HK-2 (cell line): ENCODE measurements around the gene JAM3.
"Not testable (repeated sequence)": the region's sequence is repeated elsewhere in the genome, so short reads cannot be mapped to it uniquely, and the experiment has no call there.

Source experiments
- DNase-seq: peaks from one replicate; pipeline ENCODE4 v3.0.0-alpha.2; 2018; ENCODE audit not compliant: unreplicated experiment

JAM3 gene

GRCh38 chr11:134101282-134101681 is 32.4 kb downstream of the JAM3 start:
- no peak for DNase-seq

- DNase-seq, result no peak
Measured at GRCh38 chr11:134110252-134110815, 41.5 kb downstream of the JAM3 start.

- DNase-seq, result not testable (repeated sequence)
Measured at GRCh38 chr11:134113787-134114186, 44.9 kb downstream of the JAM3 start.

- DNase-seq, result no peak
Measured at GRCh38 chr11:134116210-134116609, 47.3 kb downstream of the JAM3 start.

- DNase-seq, result no peak
Measured at GRCh38 chr11:134118006-134118405, 49.1 kb downstream of the JAM3 start.

- no peak for DNase-seq
Measured at GRCh38 chr11:134119094-134119493, 50.2 kb downstream of the JAM3 start.

- no peak for DNase-seq
Measured at GRCh38 chr11:134120143-134120850, 51.4 kb downstream of the JAM3 start.

GRCh38 chr11:134120921-134121526 is 52.2 kb downstream of the JAM3 start:
- DNase-seq, result no peak

- DNase-seq, result no peak
Measured at GRCh38 chr11:134124660-134125451, 56.0 kb downstream of the JAM3 start.

- DNase-seq, result no peak
Measured at GRCh38 chr11:134125507-134125906, 56.6 kb downstream of the JAM3 start.

- no peak for DNase-seq
Measured at GRCh38 chr11:134126217-134126822, 57.4 kb downstream of the JAM3 start.

GRCh38 chr11:134131628-134132244 is 62.9 kb downstream of the JAM3 start:
- DNase-seq, result no peak

GRCh38 chr11:134132808-134133207 is 63.9 kb downstream of the JAM3 start:
- no peak for DNase-seq

- no peak for DNase-seq
Measured at GRCh38 chr11:134134167-134134566, 65.3 kb downstream of the JAM3 start.

- DNase-seq, result no peak
Measured at GRCh38 chr11:134138376-134138775, 69.5 kb downstream of the JAM3 start.

GRCh38 chr11:134139303-134139872 is 70.5 kb downstream of the JAM3 start:
- DNase-seq, result no peak

- DNase-seq, result peak; percentile 21
Measured at GRCh38 chr11:134139873-134140331, 71.0 kb downstream of the JAM3 start.

GRCh38 chr11:134140961-134141490 is 72.2 kb downstream of the JAM3 start:
- DNase-seq, result no peak

- no peak for DNase-seq
Measured at GRCh38 chr11:134142536-134142935, 73.7 kb downstream of the JAM3 start.

GRCh38 chr11:134143801-134144200 is 74.9 kb downstream of the JAM3 start:
- no peak for DNase-seq

- no peak for DNase-seq
Measured at GRCh38 chr11:134144744-134145143, 75.9 kb downstream of the JAM3 start.
